Panc1 (cell line): ENCODE data around the gene DNAH12. TPM values are rescaled to one million over a fixed set of nuclear protein-coding genes. Genes with fewer than 3 reads are reported as not detected.

Experiments
- ATAC-seq: fragments of 200-7000 bp; cut with Tn5 transposase; 2 replicates; pipeline ENCODE4 v1.9.1; 2020; ENCODE audit warnings: mild to moderate bottlenecking, moderate library complexity
- BruUV-seq: library from RNA; stranded (reverse); fragments of 400-500 nt; replicated peaks from 2 replicates; lab custom pipeline; 2021; lab: Mats Ljungman, UMichigan
- CTCF ChIA-PET: fragments of 300-600 bp; sonication (Branson Sonifier 250); formaldehyde crosslinking; loops from one replicate; lab custom pipeline; 2022; ENCODE audit warnings: antibody characterized with exemption; lab: Charles Lee
- POLR2A ChIA-PET: fragments of 300-600 bp; sonication (Branson Sonifier 250); formaldehyde crosslinking; loops from one replicate; lab custom pipeline; 2022; ENCODE audit warnings: antibody characterized with exemption; lab: Charles Lee
- DNase-seq: peaks from one replicate; pipeline ENCODE4 v3.0.0-alpha.2; 2010; ENCODE audit warnings: low read depth, low spot score
- H3K27ac ChIP-seq: 2 replicates; pipeline ENCODE4 v1.5.1; 2011; ENCODE audit warnings: mild to moderate bottlenecking, low read length, inconsistent platforms
- H3K27me3 ChIP-seq: fragments of 200-500 bp; sonication (Bioruptor generic); 2 replicates; pipeline ENCODE4 v1.6.0; 2014; ENCODE audit warnings: low read length, inconsistent platforms; ENCODE audit not compliant: control insufficient read depth, insufficient read depth
- H3K36me3 ChIP-seq: fragments of 200-500 bp; sonication (Bioruptor generic); 2 replicates; pipeline ENCODE4 v1.5.1; 2014; ENCODE audit warnings: inconsistent platforms, mild to moderate bottlenecking, low read length, moderate library complexity; ENCODE audit not compliant: control insufficient read depth, insufficient read depth
- H3K4me1 ChIP-seq: 2 replicates; pipeline ENCODE4 v1.5.1; 2011; ENCODE audit warnings: inconsistent platforms, mild to moderate bottlenecking, low read length, moderate library complexity; ENCODE audit not compliant: control insufficient read depth, insufficient read depth
- H3K4me3 ChIP-seq, 2 experiments: 2 replicates each; pipeline ENCODE4 v1.5.1; 2011 to 2012; ENCODE audit warnings: low read depth in 2 of 2, low read length in 2 of 2, mild to moderate bottlenecking in 2 of 2, inconsistent platforms in 1 of 2, moderate library complexity in 1 of 2
- H3K9me3 ChIP-seq: fragments of 200-500 bp; sonication (Bioruptor generic); 2 replicates; pipeline ENCODE4 v1.5.1; 2014; ENCODE audit warnings: low read depth, mild to moderate bottlenecking, inconsistent platforms, low read length, moderate library complexity; ENCODE audit not compliant: control insufficient read depth, insufficient read depth
- CTCF ChIP-seq: fragments of 450-650 bp; IDR thresholded peaks from 2 replicates; pipeline ENCODE4 v1.5.1; 2017; ENCODE audit warnings: mild to moderate bottlenecking
- POLR2AphosphoS5 ChIP-seq: IDR thresholded peaks from 2 replicates; pipeline ENCODE4 v1.6.1; 2012; ENCODE audit warnings: mild to moderate bottlenecking, low read depth, low read length, moderate library complexity
- REST ChIP-seq, 2 experiments: IDR thresholded peaks; 2 replicates each; pipeline ENCODE4 v1.6.1; 2011 to 2012; ENCODE audit warnings: low read depth in 2 of 2, control low read depth in 1 of 2, low read length in 1 of 2, mild to moderate bottlenecking in 1 of 2, moderate library complexity in 1 of 2; ENCODE audit not compliant: insufficient read depth in 1 of 2
- SIN3A ChIP-seq: IDR thresholded peaks from 2 replicates; pipeline ENCODE4 v1.6.1; 2012; ENCODE audit warnings: low read depth, mild to moderate bottlenecking, low read length, moderate library complexity, borderline replicate concordance; ENCODE audit not compliant: insufficient read depth
- TCF7L2 ChIP-seq: IDR thresholded peaks from 2 replicates; pipeline ENCODE4 v1.6.1; 2011; ENCODE audit warnings: mild to moderate bottlenecking, low read depth, low read length, inconsistent platforms
- in situ Hi-C: cut with HindIII; loops from 2 replicates; pipeline ENCODE4 v1.10.0; 2016; ENCODE audit warnings: low sequenced_read_pairs, low pct_unique_long_range_greater_than_20kb
- intact Hi-C: fragments of 100-400 bp; cut with micrococcal nuclease; formaldehyde crosslinking; loops from one replicate; pipeline ENCODE4 v1.10.0; 2022; ENCODE audit not compliant: unreplicated experiment
- total RNA-seq: library from RNA; stranded (reverse); gene quantifications from one replicate; pipeline ENCODE4 v1.2.1, GENCODE V29; 2021; ENCODE audit not compliant: unreplicated experiment

Gene DNAH12
- total RNA-seq, 1 experiment from 2014 or later, result 0.21 TPM

DNA sequence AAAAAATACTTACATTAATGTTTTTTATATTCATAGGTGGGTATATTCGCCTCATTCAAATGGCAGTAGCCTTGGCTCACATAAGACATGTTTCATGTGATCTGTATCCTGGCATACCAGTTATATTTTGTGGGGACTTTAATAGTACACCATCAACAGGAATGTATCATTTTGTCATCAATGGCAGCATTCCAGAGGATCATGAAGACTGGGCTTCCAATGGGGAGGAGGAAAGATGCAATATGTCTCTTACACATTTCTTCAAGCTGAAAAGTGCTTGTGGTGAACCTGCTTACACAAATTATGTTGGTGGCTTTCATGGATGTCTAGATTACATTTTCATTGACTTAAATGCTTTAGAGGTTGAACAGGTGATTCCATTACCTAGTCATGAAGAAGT, 15.4 kb upstream of the DNAH12 start:
- no peak overlapping the region for H3K27ac ChIP-seq
- no peak for DNase-seq
- H3K36me3 ChIP-seq, result peaks cover 10% of the 10 kb centered on the region
- ChIA-PET CTCF (no interaction called here), POLR2A (interaction anchor here (0.6 kb wide), 1 partner anchor 9 kb away, joined by 6 read pairs; no protein-coding TSS in a partner anchor)
- H3K4me1 ChIP-seq, result peaks cover 4% of the 10 kb centered on the region; the same call in 1 of the 2 replicates
- in situ Hi-C loops (no loop called here), intact Hi-C loops (loop anchor here (10.0 kb wide), 1 partner anchor 155 kb away; no protein-coding TSS in a partner anchor)
- no peak for ATAC-seq
- no peaks in the 10 kb centered on the region for H3K9me3 ChIP-seq
- no peaks in the 10 kb centered on the region for H3K27me3 ChIP-seq
- TF ChIP-seq TCF7L2, result no peak
- no peak for TF ChIP-seq REST (IDR thresholded peaks at IDR 0.05; ENCODE audit: insufficient read depth in 1 of 2, low read depth in 2 of 2, low read length in 1 of 2)
- no peak for TF ChIP-seq CTCF
- TF ChIP-seq POLR2AphosphoS5, result no peak
- no peak for TF ChIP-seq SIN3A
- BruUV-seq, result TSS peak; percentile 40
- peak overlapping the region in 1 of 2 experiments; percentile 67; a peak in 3 of 4 replicates for H3K4me3 ChIP-seq

- in situ Hi-C loops (no loop called here), intact Hi-C loops (loop anchor here (10.0 kb wide), 1 partner anchor 152 kb away; no protein-coding TSS in a partner anchor)
- peaks cover 10% of the 10 kb centered on the region for H3K36me3 ChIP-seq
- ATAC-seq (peak; percentile 33), DNase-seq (no peak)
- CTCF ChIA-PET, result no interaction called here
- TF ChIP-seq CTCF (no peak), TCF7L2 (no peak), SIN3A (no peak), REST (IDR thresholded peaks at IDR 0.05; ENCODE audit: insufficient read depth in 1 of 2, low read depth in 2 of 2, low read length in 1 of 2) (no peak), POLR2AphosphoS5 (no peak)
- POLR2A ChIA-PET, result no interaction called here
- no peaks in the 10 kb centered on the region for H3K9me3 ChIP-seq
- no peaks in the 10 kb centered on the region for H3K27me3 ChIP-seq
- peaks cover 4% of the 10 kb centered on the region; the same call in 1 of the 2 replicates for H3K4me1 ChIP-seq
- H3K27ac ChIP-seq, result peak overlapping the region; percentile 97
- no TSS peak for BruUV-seq
- peak overlapping the region; percentile 67 to 85 for H3K4me3 ChIP-seq
Measured at GRCh38 chr3:57557085-57557537, 13.0 kb upstream of the DNAH12 start.
